Keratinocyte (primary cell): ENCODE results near the gene ZSCAN1. TPM values are rescaled to one million over a fixed set of nuclear protein-coding genes. Genes with fewer than 3 reads are reported as not detected.

Experiments used
- DNase-seq: peaks from one replicate; pipeline ENCODE4 v3.0.0-alpha.2; 2011; ENCODE audit warnings: low read depth, missing footprints, low spot score
- FAIRE-seq: peaks from 2 replicates; lab custom pipeline; 2011; peaks lifted over from hg19 to GRCh38; lab: Jason Lieb, UNC
- H2AFZ ChIP-seq: 2 replicates; pipeline ENCODE4 v1.6.0; 2012; ENCODE audit warnings: low read length, control low read depth, inconsistent platforms; ENCODE audit not compliant: control insufficient read depth
- H3K27ac ChIP-seq: 2 replicates; pipeline ENCODE4 v1.5.1; 2011; ENCODE audit warnings: low read length; ENCODE audit not compliant: control insufficient read depth, insufficient read depth
- H3K27me3 ChIP-seq: 3 replicates; pipeline ENCODE4 v1.6.0; 2011; ENCODE audit warnings: low read length; ENCODE audit not compliant: control insufficient read depth, insufficient read depth; ENCODE audit errors: extremely low read depth
- H3K36me3 ChIP-seq, 2 experiments: 2 replicates in 1 of 2; 3 replicates in 1 of 2; pipeline ENCODE4 v1.5.1; 2011; ENCODE audit warnings: low read length in 2 of 2, mild to moderate bottlenecking in 1 of 2; ENCODE audit not compliant: control insufficient read depth in 2 of 2, insufficient read depth in 2 of 2; ENCODE audit errors: extremely low read depth in 1 of 2
- H3K4me1 ChIP-seq: 3 replicates; pipeline ENCODE4 v1.5.1; 2011; ENCODE audit warnings: low read length; ENCODE audit not compliant: control insufficient read depth, insufficient read depth; ENCODE audit errors: extremely low read depth
- H3K4me2 ChIP-seq: 3 replicates; pipeline ENCODE4 v1.6.0; 2011; ENCODE audit warnings: low read depth, low read length; ENCODE audit not compliant: control insufficient read depth, insufficient read depth; ENCODE audit errors: extremely low read depth
- H3K4me3 ChIP-seq, 3 experiments: fragments of 200-600 bp in 1 of 3; sonication (generic) in 1 of 3; 2 replicates in 2 of 3; 3 replicates in 1 of 3; pipeline ENCODE4 v1.5.1; 2011 to 2016; ENCODE audit warnings: low read length in 3 of 3, mild to moderate bottlenecking in 3 of 3, control low read depth in 2 of 3, inconsistent platforms in 1 of 3, low read depth in 1 of 3, mixed read lengths in 1 of 3, mixed run types in 1 of 3, moderate library complexity in 1 of 3; ENCODE audit not compliant: control insufficient read depth in 2 of 3, insufficient read depth in 2 of 3; ENCODE audit errors: extremely low read depth in 1 of 3
- H3K79me2 ChIP-seq: 2 replicates; pipeline ENCODE4 v1.6.0; 2012; ENCODE audit warnings: low read length; ENCODE audit not compliant: control insufficient read depth, insufficient read depth
- H3K9ac ChIP-seq: 3 replicates; pipeline ENCODE4 v1.6.0; 2011; ENCODE audit warnings: low read length; ENCODE audit not compliant: control insufficient read depth, insufficient read depth; ENCODE audit errors: extremely low read depth
- H3K9me1 ChIP-seq: 3 replicates; pipeline ENCODE4 v1.6.0; 2011; ENCODE audit warnings: low read length; ENCODE audit not compliant: control insufficient read depth, insufficient read depth; ENCODE audit errors: extremely low read depth
- H3K9me3 ChIP-seq: 2 replicates; pipeline ENCODE4 v1.5.1; 2012; ENCODE audit warnings: low read depth, low read length; ENCODE audit not compliant: control insufficient read depth
- H4K20me1 ChIP-seq: 3 replicates; pipeline ENCODE4 v1.6.0; 2011; ENCODE audit warnings: low read length; ENCODE audit not compliant: control insufficient read depth, insufficient read depth; ENCODE audit errors: extremely low read depth
- CTCF ChIP-seq, 3 experiments: IDR thresholded peaks in 1 of 3; conservative IDR thresholded peaks in 1 of 3; optimal IDR thresholded peaks in 1 of 3; 2 replicates in 2 of 3; 3 replicates in 1 of 3; pipeline versions ENCODE3 to v1.5.1; 2011; ENCODE audit warnings: low read length in 3 of 3, mild to moderate bottlenecking in 3 of 3, moderate library complexity in 2 of 3, control low read depth in 1 of 3, inconsistent platforms in 1 of 3; ENCODE audit not compliant: insufficient read depth in 2 of 3; ENCODE audit errors: extremely low read depth in 1 of 3
- EZH2 ChIP-seq: IDR thresholded peaks from one replicate; pipeline ENCODE4 v1.6.1; 2012; ENCODE audit warnings: inconsistent platforms, mild to moderate bottlenecking, low read length, moderate library complexity
- dilution Hi-C: fragments of 300-500 bp; cut with MboI; formaldehyde crosslinking; loops from one replicate; pipeline ENCODE4 v1.7.0; 2020; ENCODE audit warnings: low sequenced_read_pairs; ENCODE audit not compliant: extremely low pct_ligation_motif_present
- polyA plus RNA-seq, 5 experiments: library from polyadenylated mRNA; depleted of rRNA in 3 of 5; stranded (reverse) in 3 of 5; stranded (forward) in 1 of 5; unstranded in 1 of 5; fragments of >200 nt; gene quantifications; 1 replicate in 1 of 5; 2 replicates in 3 of 5; 3 replicates in 1 of 5; pipeline versions ENCODE4 v1.2.1 to v1.2.3, GENCODE V29; 2011 to 2012; ENCODE audit warnings: missing spikeins in 2 of 5, low read depth in 1 of 5, low replicate concordance in 1 of 5

ZSCAN1 gene
- polyA plus RNA-seq, 1 donor (not counting 4 experiments of a cell fraction or from before 2014, with no cell fraction given): not detected

DNA sequence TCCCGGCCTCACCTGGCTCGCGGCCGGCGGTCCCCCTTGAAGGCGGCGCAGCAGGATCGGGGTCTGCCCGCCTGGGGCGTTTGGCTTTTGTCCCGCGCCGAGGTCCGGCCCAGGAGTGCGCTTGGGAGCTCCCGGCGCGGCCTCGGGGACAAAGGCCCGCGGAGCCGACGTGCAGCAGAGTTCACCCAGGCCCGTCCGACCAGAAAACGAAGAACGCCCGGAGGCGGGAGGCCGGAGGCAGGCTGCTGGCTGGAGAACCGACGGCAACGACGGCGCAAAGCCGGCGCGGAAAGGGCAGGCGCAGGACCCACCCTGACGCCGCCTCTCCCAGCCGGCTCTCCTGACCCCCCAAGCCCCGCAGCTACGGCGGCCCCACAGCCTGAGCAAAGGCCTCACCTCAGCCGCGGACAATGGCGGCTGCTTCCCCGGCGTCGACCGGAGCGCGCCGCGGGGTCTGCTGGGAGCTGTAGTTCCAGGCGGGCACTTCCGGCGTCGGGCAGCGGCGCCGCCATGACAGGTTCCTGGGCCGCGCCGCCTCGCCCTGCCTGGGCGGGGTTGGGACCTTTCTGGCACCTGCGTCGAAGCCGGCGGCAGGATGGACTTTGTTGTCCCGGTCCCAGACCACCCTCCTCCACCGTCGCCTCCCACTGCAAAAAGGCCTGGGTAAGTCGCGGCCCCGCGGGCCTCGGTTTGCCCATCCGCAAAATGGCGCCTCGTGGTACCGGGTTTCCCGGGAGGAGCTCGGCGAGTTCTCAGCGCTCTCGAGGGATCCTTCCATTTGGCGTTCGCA, 31.2 kb upstream of the ZSCAN1 start, which contains the start of gene ZNF606:
Gene ZNF606, minus strand, starts transcription at position 437 of the 790 bp plus-strand sequence. CDS start 1,501 bp downstream, outside the sequence.
- H3K4me1 ChIP-seq: peaks cover 16% of the 10 kb centered on the region
- H2AFZ ChIP-seq: peak within 1 kb of the TSS; percentile 93
- DNase-seq: no peak
- H3K4me2 ChIP-seq: peak within 1 kb of the TSS; percentile 98
- H3K27me3 ChIP-seq: no peaks in the 10 kb centered on the region
- peaks cover 20% of the 10 kb centered on the region for H3K9me3 ChIP-seq
- no peaks in the 10 kb centered on the region for H4K20me1 ChIP-seq
- TF ChIP-seq CTCF (optimal IDR thresholded peaks at IDR 0.05 in 1 of 3, IDR thresholded peaks at IDR 0.05 in 1 of 3, conservative IDR thresholded peaks at IDR 0.05 in 1 of 3; ENCODE audit: extremely low read depth in 1 of 3, insufficient read depth in 2 of 3, low read length in 3 of 3) (no peak), EZH2 (no peak)
- H3K9ac ChIP-seq: peak within 1 kb of the TSS; percentile 89
- peak within 1 kb of the TSS; percentile 94 to 97 (median 95) for H3K4me3 ChIP-seq
- peaks cover 44% of the 10 kb centered on the region for H3K79me2 ChIP-seq
- dilution Hi-C loops: no loop called here
- no peak for FAIRE-seq
- H3K9me1 ChIP-seq: no peaks in the 10 kb centered on the region
- peak within 1 kb of the TSS; percentile 82 for H3K27ac ChIP-seq
- H3K36me3 ChIP-seq: peaks cover 23 to 36% of the 10 kb centered on the region in 2 experiments

DNA sequence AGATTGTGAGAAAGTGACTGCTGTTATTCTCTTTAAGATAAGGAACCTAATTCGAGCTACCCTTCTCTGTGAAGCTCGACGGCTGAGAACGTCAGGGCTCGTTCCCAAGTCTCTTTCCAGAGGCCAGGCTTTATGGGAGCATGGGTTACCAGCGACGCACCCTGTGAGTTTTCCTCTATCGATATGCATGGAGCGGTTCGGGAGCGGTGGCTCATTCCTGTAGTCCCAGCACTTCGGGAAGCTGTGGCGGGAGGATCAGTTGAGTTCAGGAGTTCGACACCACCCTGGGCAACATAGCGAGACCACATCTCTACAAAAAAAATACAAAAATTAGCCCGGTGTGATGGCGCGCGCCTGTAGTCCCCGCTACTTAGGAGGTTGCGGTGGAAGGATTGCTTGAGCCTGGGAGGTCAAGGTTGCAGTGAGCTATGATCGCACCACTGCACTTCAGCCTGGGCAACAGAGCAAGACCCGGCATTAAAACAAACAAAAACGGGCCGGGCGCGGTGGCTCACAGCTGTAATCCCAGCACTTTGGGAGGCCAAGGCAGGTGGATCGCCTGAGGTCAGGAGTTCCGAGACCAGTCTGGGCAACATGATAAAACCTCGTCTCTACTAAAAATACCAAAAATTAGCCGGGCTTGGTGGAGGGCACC, 30.5 kb upstream of the ZSCAN1 start:
- Histone ChIP-seq H3K4me2 (peak overlapping the region; percentile 98), H3K27ac (peak overlapping the region; percentile 82)
- dilution Hi-C loops: no loop called here

More for the DNA sequence above, 30.5 kb upstream of the ZSCAN1 start:
- Histone ChIP-seq H3K4me1 (peaks cover 17% of the 10 kb centered on the region), H2AFZ (peak overlapping the region; percentile 93), H3K9me3 (peaks cover 22% of the 10 kb centered on the region), H3K36me3 (peaks cover 25 to 36% of the 10 kb centered on the region in 2 experiments), H4K20me1 (no peaks in the 10 kb centered on the region), H3K27me3 (no peaks in the 10 kb centered on the region), H3K9me1 (no peaks in the 10 kb centered on the region), H3K79me2 (peaks cover 44% of the 10 kb centered on the region), H3K4me3 (peak overlapping the region; percentile 94 to 97 (median 95)), H3K9ac (peak overlapping the region; percentile 89)
- FAIRE-seq (peak; percentile 13), DNase-seq (no peak)
- TF ChIP-seq EZH2: no peak
- no peak for TF ChIP-seq CTCF (optimal IDR thresholded peaks at IDR 0.05 in 1 of 3, IDR thresholded peaks at IDR 0.05 in 1 of 3, conservative IDR thresholded peaks at IDR 0.05 in 1 of 3; ENCODE audit: extremely low read depth in 1 of 3, insufficient read depth in 2 of 3, low read length in 3 of 3)
